Kidney epithelial cell (primary cell): ENCODE measurements around the gene TACR2. TPM values are rescaled to one million over a fixed set of nuclear protein-coding genes. Genes with fewer than 3 reads are reported as not detected.

Experiments
- DNase-seq: peaks from one replicate; pipeline ENCODE4 v3.0.0-alpha.2; 2010; ENCODE audit warnings: low read depth
- H3K27me3 ChIP-seq: 2 replicates; pipeline ENCODE4 v1.6.0; 2011; ENCODE audit warnings: low read length; ENCODE audit not compliant: control insufficient read depth, insufficient read depth
- H3K36me3 ChIP-seq: 2 replicates; pipeline ENCODE4 v1.5.1; 2011; ENCODE audit warnings: low read length; ENCODE audit not compliant: control insufficient read depth, insufficient read depth
- H3K4me3 ChIP-seq: 2 replicates; pipeline ENCODE4 v1.5.1; 2011; ENCODE audit warnings: low read depth, mild to moderate bottlenecking, control low read depth, low read length
- CTCF ChIP-seq: IDR thresholded peaks from 2 replicates; pipeline ENCODE4 v1.5.1; 2011; ENCODE audit warnings: mild to moderate bottlenecking, moderate library complexity, low read length, control low read depth, inconsistent platforms; ENCODE audit not compliant: insufficient read depth, poor library complexity, severe bottlenecking
- total RNA-seq: library from RNA; depleted of rRNA; stranded (reverse); fragments of >200 nt; gene quantifications from 2 replicates; pipeline ENCODE4 v1.2.3, GENCODE V29; 2015

TACR2 gene
- total RNA-seq, 1 donor from 2014 or later: not detected

DNA sequence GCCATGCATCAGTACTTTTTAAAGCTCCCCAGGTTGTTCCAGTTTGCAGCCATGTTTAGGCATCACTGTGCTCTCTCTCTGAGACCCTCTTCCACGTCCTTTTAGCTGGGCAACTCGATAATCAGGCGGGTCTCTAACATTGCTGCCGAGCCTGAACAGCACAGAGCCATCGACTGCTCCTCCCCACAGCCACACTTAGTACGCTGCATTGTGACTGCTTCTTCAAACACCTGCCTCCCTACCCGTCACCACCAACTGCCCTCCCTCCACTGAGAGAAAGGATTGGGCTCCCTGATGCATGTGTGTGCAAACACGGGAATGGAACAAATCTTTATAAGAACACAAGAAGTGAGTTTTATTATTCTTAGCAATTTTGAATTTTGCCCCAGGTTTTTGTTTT, 11.4 kb upstream of the TACR2 start:
- TF ChIP-seq CTCF: no peak
- Histone ChIP-seq H3K36me3 (no peaks in the 10 kb centered on the region), H3K27me3 (no peaks in the 10 kb centered on the region), H3K4me3 (no peak overlapping the region)
- no peak for DNase-seq

- Histone ChIP-seq H3K4me3 (no peak overlapping the region), H3K36me3 (no peaks in the 10 kb centered on the region), H3K27me3 (peaks cover 5% of the 10 kb centered on the region)
- TF ChIP-seq CTCF: no peak
- no peak for DNase-seq
Measured at GRCh38 chr10:69426376-69426727, 9.6 kb upstream of the TACR2 start.

DNA sequence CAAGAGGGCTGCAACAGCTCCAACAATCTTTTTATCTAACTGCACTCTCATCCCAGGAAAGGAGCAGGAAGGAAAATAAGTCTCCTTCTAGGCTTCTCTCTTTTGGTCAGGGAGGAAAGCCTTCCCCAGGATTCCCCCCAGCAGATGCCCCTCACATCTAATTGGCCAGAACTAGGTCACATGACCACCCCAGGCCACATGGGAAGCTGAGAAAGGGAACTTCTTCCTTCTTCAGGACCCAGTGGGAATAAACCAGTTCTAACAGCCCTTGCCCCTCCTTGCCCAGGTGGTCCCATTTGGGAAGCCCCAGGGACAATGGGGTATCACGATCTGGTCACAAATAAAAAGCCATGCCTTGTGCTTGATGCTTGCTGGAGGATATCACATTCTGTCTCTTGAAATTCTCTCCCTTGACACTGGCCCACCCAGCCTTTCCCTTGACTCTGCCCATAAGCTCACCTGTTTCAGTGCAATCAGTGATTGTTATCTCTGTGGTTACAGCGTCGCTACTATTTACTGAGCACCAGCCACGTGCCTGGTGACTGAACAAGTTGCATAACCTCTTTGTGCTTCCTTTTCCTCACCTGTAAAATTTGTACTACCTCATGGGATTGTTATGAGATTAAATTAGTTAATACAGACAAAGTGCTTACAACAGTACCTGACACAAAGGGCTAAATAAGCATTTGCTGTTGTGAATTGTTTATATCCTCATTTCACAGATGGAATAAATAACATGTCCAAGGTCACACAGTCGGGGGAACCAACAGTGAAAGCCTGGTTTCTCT, 9.0 kb upstream of the TACR2 start:
- Histone ChIP-seq H3K36me3 (no peaks in the 10 kb centered on the region), H3K4me3 (no peak overlapping the region), H3K27me3 (peaks cover 5% of the 10 kb centered on the region)
- no peak for DNase-seq
- TF ChIP-seq CTCF: no peak

GRCh38 chr10:69425041-69425440, 8.3 kb upstream of the TACR2 start:
- peaks cover 5% of the 10 kb centered on the region for H3K27me3 ChIP-seq
- DNase-seq: no peak
- no peak overlapping the region for H3K4me3 ChIP-seq
- TF ChIP-seq CTCF: no peak
- H3K36me3 ChIP-seq: no peaks in the 10 kb centered on the region

DNA sequence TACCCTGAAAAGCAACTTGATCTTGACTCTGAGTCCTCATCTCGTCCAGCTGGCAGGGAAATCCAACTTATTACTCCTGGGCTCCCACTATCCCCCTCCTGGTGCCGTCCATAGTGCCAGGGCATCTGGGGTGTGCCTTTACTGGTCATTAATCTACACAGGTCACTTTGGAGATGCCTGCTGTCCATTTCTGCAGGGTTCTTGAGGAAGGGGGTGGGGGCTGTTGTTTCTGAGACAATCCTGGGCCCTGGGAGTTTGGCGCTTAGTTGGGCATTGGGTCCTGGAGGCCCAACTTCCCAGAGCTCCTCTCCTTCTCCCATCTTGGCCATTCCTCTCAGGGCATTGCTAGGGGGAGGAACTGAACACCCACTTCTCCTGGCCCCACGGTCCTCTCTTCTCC, 6.0 kb upstream of the TACR2 start:
- peaks cover 5% of the 10 kb centered on the region for H3K27me3 ChIP-seq
- no peak overlapping the region for H3K4me3 ChIP-seq
- TF ChIP-seq CTCF: no peak
- H3K36me3 ChIP-seq: no peaks in the 10 kb centered on the region
- no peak for DNase-seq
